GM18505 (cell line): ENCODE measurements around the gene TXNDC2.
"Not testable (repeated sequence)": the region's sequence is repeated elsewhere in the genome, so short reads cannot be mapped to it uniquely, and the experiment has no call there.

ENCODE experiments used
- ATAC-seq: cut with Tn5 transposase; IDR thresholded peaks from one replicate; pipeline ENCODE4 v1.9.1; 2021; ENCODE audit not compliant: unreplicated experiment
- POLR2A ChIP-seq: IDR thresholded peaks from 4 replicates; pipeline ENCODE4 v1.6.1; 2011; ENCODE audit warnings: borderline replicate concordance; ENCODE audit not compliant: insufficient read depth, insufficient read length; ENCODE audit errors: extremely low read depth

Gene TXNDC2

GRCh38 chr18:9902832-9903231 is 17.1 kb downstream of the TXNDC2 start:
- ATAC-seq: no peak
- no peak for TF ChIP-seq POLR2A

- TF ChIP-seq POLR2A: no peak
- no peak for ATAC-seq
Observed at GRCh38 chr18:9905401-9905922, 19.7 kb downstream of the TXNDC2 start.

- no peak for ATAC-seq
- no peak for TF ChIP-seq POLR2A
Observed at GRCh38 chr18:9906481-9906880, 20.7 kb downstream of the TXNDC2 start.

GRCh38 chr18:9907867-9908266 is 22.1 kb downstream of the TXNDC2 start:
- TF ChIP-seq POLR2A: no peak
- no peak for ATAC-seq

GRCh38 chr18:9910071-9910470 is 24.3 kb downstream of the TXNDC2 start:
- TF ChIP-seq POLR2A: no peak
- no peak for ATAC-seq

GRCh38 chr18:9910661-9911060 is 24.9 kb downstream of the TXNDC2 start:
- TF ChIP-seq POLR2A: no peak
- no peak for ATAC-seq

- TF ChIP-seq POLR2A: no peak
- ATAC-seq: no peak
Observed at GRCh38 chr18:9911226-9911625, 25.5 kb downstream of the TXNDC2 start.

GRCh38 chr18:9912285-9912684 is 26.5 kb downstream of the TXNDC2 start:
- ATAC-seq: not testable (repeated sequence)

- no peak for TF ChIP-seq POLR2A
- ATAC-seq: no peak
Observed at GRCh38 chr18:9913151-9913525, 27.4 kb downstream of the TXNDC2 start.

GRCh38 chr18:9913526-9914333 is 28.0 kb downstream of the TXNDC2 start, which contains the start of gene VAPA:
VAPA (plus strand) TSS chr18:9914016; CDS start chr18:9914257, 241 bp downstream.
- peak; percentile 81 for ATAC-seq
- peak; percentile 83 for TF ChIP-seq POLR2A

- peak; percentile 20 for ATAC-seq
Observed at GRCh38 chr18:9914334-9914583, 28.5 kb downstream of the TXNDC2 start.

GRCh38 chr18:9914584-9915290 is 29.0 kb downstream of the TXNDC2 start:
- ATAC-seq: peak; percentile 25
- no peak for TF ChIP-seq POLR2A

More at GRCh38 chr18:9914334-9914583, 28.5 kb downstream of the TXNDC2 start:
- TF ChIP-seq POLR2A: no peak

GRCh38 chr18:9915291-9916076 is 29.7 kb downstream of the TXNDC2 start:
- no peak for TF ChIP-seq POLR2A
- no peak for ATAC-seq
